ENCODE measurements around the gene KCNN3.

KCNN3 gene

GRCh38 chr1:154718566-154718965 is 151.5 kb downstream of the KCNN3 start:
- H3K27ac ChIP-seq (ENCODE audit: low read depth in 2 of 2, low read length in 2 of 2) = no peak overlapping the region
- no peaks in the 10 kb centered on the region for H3K27me3 ChIP-seq (ENCODE audit: control insufficient read depth in 2 of 2, insufficient read depth in 2 of 2, low read length in 2 of 2)
- H3K4me3 ChIP-seq (ENCODE audit: low read length in 2 of 2) = no peak overlapping the region

DNA sequence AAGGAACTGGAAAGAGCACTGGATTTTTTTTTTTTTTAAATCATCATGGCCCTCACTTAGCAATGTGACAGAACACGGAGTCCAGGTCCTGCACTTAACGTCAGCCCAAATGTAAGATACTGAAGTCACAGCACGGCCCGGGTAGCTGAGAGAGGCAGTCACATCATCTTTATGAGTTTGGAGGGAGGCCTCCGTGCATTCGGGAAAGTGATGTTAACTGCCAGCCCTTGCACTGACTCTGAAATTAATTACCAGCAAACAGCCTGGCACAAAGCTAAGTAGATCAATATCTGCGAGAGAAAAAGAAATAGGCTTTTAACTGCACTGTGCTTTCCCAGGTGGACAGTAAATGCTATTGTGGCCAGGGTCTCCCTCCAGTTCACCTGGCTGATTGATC is 152.6 kb downstream of the KCNN3 start:
- Histone ChIP-seq H3K27ac (ENCODE audit: low read depth in 2 of 2, low read length in 2 of 2) (no peak overlapping the region), H3K36me3 (ENCODE audit: control insufficient read depth in 2 of 2, insufficient read depth in 2 of 2, low read length in 2 of 2) (no peaks in the 10 kb centered on the region), H3K9me3 (ENCODE audit: control insufficient read depth in 2 of 2, low read length in 2 of 2) (no peaks in the 10 kb centered on the region), H3K4me3 (ENCODE audit: low read length in 2 of 2) (no peak overlapping the region), H3K4me1 (ENCODE audit: control insufficient read depth in 2 of 2, insufficient read depth in 2 of 2, low read length in 2 of 2) (no peaks in the 10 kb centered on the region), H3K27me3 (ENCODE audit: control insufficient read depth in 2 of 2, insufficient read depth in 2 of 2, low read length in 2 of 2) (no peaks in the 10 kb centered on the region), H3K9ac (ENCODE audit: low read depth in 1 of 2, low read length in 2 of 2) (no peak overlapping the region)

More at GRCh38 chr1:154718566-154718965, 151.5 kb downstream of the KCNN3 start:
- H3K4me1 ChIP-seq (ENCODE audit: control insufficient read depth in 2 of 2, insufficient read depth in 2 of 2, low read length in 2 of 2) = no peaks in the 10 kb centered on the region
- no peak overlapping the region for H3K9ac ChIP-seq (ENCODE audit: low read depth in 1 of 2, low read length in 2 of 2)
- H3K36me3 ChIP-seq (ENCODE audit: control insufficient read depth in 2 of 2, insufficient read depth in 2 of 2, low read length in 2 of 2) = no peaks in the 10 kb centered on the region
- no peaks in the 10 kb centered on the region for H3K9me3 ChIP-seq (ENCODE audit: control insufficient read depth in 2 of 2, low read length in 2 of 2)

DNA sequence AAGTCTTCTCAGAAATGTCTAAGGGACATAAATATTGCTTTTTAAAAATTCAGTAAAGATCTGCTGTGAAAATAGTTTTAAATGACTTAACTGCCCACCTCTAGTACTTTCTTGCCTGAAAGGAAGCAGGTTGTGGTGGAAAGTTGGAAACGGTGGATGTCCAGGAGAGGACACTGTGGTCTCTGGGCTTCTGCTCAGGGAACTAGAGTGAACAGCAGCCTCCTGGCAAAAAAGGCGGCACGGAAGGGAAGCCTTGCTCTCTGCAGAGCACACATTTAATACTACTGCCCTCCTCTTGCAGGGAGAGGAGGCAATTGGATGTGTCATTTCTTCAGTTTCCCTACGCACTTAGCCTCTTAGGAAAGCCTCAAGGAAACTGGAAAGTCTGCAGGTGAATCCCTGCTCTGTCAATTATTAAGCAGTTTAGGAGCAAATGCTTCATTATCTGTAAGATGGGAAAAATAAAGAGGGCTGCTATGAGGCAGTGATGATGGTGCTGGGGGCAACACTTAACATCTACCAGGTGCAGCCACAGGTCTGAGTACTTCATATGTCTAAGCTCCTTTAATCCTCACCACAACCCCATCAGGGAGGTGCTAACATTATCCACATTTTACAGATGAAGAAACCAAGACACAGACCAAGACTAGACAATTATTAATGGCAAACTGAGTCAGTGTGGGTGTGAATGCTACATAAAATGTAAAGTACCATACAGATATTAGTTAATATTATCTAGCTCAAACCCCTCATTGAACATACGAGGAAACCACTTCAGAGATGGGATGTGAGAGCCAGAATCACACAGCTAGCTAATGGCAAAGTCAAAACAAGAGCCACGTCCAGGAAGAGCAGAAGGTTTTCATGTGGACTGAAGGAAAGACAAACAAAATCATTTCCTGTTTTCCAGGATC is 153.2 kb downstream of the KCNN3 start:
- H3K27me3 ChIP-seq (ENCODE audit: control insufficient read depth in 2 of 2, insufficient read depth in 2 of 2, low read length in 2 of 2) = no peaks in the 10 kb centered on the region
- no peaks in the 10 kb centered on the region for H3K4me1 ChIP-seq (ENCODE audit: control insufficient read depth in 2 of 2, insufficient read depth in 2 of 2, low read length in 2 of 2)
- no peaks in the 10 kb centered on the region for H3K36me3 ChIP-seq (ENCODE audit: control insufficient read depth in 2 of 2, insufficient read depth in 2 of 2, low read length in 2 of 2)
- H3K9ac ChIP-seq (ENCODE audit: low read depth in 1 of 2, low read length in 2 of 2) = no peak overlapping the region
- H3K9me3 ChIP-seq (ENCODE audit: control insufficient read depth in 2 of 2, low read length in 2 of 2) = no peaks in the 10 kb centered on the region
- no peak overlapping the region for H3K27ac ChIP-seq (ENCODE audit: low read depth in 2 of 2, low read length in 2 of 2)
- no peak overlapping the region for H3K4me3 ChIP-seq (ENCODE audit: low read length in 2 of 2)

DNA sequence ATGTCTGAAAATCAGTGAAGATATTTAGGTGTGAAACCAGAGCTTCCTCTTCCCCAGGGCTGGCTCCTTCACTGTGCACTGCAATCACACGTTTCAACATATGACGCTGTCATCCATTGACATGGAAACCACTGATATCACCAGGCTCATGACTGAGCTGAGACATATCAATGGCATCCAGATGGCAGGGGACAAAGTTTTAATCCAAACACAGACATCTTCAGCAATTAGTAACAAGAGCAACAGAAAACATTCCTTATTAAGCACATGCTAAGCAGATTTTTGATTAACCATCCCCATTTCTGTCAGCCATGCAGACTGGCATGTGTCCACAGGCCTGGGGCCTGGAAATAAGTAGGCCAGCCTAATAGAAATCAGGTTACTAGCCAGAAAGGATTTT is 154.1 kb downstream of the KCNN3 start:
- no peak overlapping the region for H3K27ac ChIP-seq (ENCODE audit: low read depth in 2 of 2, low read length in 2 of 2)
- no peak overlapping the region for H3K9ac ChIP-seq (ENCODE audit: low read depth in 1 of 2, low read length in 2 of 2)
- no peaks in the 10 kb centered on the region for H3K4me1 ChIP-seq (ENCODE audit: control insufficient read depth in 2 of 2, insufficient read depth in 2 of 2, low read length in 2 of 2)
- H3K9me3 ChIP-seq (ENCODE audit: control insufficient read depth in 2 of 2, low read length in 2 of 2) = no peaks in the 10 kb centered on the region
- H3K4me3 ChIP-seq (ENCODE audit: low read length in 2 of 2) = no peak overlapping the region
- no peaks in the 10 kb centered on the region for H3K36me3 ChIP-seq (ENCODE audit: control insufficient read depth in 2 of 2, insufficient read depth in 2 of 2, low read length in 2 of 2)
- H3K27me3 ChIP-seq (ENCODE audit: control insufficient read depth in 2 of 2, insufficient read depth in 2 of 2, low read length in 2 of 2) = no peaks in the 10 kb centered on the region

- no peak overlapping the region for H3K27ac ChIP-seq (ENCODE audit: low read depth in 2 of 2, low read length in 2 of 2)
Measured at GRCh38 chr1:154715385-154715784, 154.7 kb downstream of the KCNN3 start.

DNA sequence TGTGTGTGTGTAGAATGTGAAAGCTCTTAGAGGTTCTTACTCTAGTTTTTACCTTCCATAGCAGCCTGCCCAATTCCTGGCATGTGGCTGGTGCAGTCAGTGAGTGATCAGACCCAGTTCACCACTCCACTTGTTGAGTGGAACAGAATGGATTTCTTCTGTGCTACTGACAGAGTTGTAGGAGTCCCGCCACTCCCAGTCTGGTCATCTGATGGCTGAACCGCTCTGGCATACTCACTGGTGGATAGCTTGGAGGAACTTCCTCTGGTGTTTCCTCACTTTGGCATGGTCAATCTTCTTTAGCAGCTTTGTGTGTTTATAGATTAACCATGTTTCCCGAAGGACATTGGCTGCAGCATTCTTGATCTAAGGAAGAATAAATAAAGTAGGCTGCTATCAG is 155.4 kb downstream of the KCNN3 start:
- no peaks in the 10 kb centered on the region for H3K4me1 ChIP-seq (ENCODE audit: control insufficient read depth in 2 of 2, insufficient read depth in 2 of 2, low read length in 2 of 2)
- H3K9ac ChIP-seq (ENCODE audit: low read depth in 1 of 2, low read length in 2 of 2) = no peak overlapping the region
- no peak overlapping the region for H3K4me3 ChIP-seq (ENCODE audit: low read length in 2 of 2)
- H3K36me3 ChIP-seq (ENCODE audit: control insufficient read depth in 2 of 2, insufficient read depth in 2 of 2, low read length in 2 of 2) = no peaks in the 10 kb centered on the region
- H3K27ac ChIP-seq (ENCODE audit: low read depth in 2 of 2, low read length in 2 of 2) = no peak overlapping the region
- H3K9me3 ChIP-seq (ENCODE audit: control insufficient read depth in 2 of 2, low read length in 2 of 2) = no peaks in the 10 kb centered on the region
- no peaks in the 10 kb centered on the region for H3K27me3 ChIP-seq (ENCODE audit: control insufficient read depth in 2 of 2, insufficient read depth in 2 of 2, low read length in 2 of 2)

More at GRCh38 chr1:154715385-154715784, 154.7 kb downstream of the KCNN3 start:
- H3K9me3 ChIP-seq (ENCODE audit: control insufficient read depth in 2 of 2, low read length in 2 of 2) = no peaks in the 10 kb centered on the region
- no peaks in the 10 kb centered on the region for H3K4me1 ChIP-seq (ENCODE audit: control insufficient read depth in 2 of 2, insufficient read depth in 2 of 2, low read length in 2 of 2)
- H3K9ac ChIP-seq (ENCODE audit: low read depth in 1 of 2, low read length in 2 of 2) = no peak overlapping the region
- no peaks in the 10 kb centered on the region for H3K36me3 ChIP-seq (ENCODE audit: control insufficient read depth in 2 of 2, insufficient read depth in 2 of 2, low read length in 2 of 2)
- H3K4me3 ChIP-seq (ENCODE audit: low read length in 2 of 2) = no peak overlapping the region
- no peaks in the 10 kb centered on the region for H3K27me3 ChIP-seq (ENCODE audit: control insufficient read depth in 2 of 2, insufficient read depth in 2 of 2, low read length in 2 of 2)

- Histone ChIP-seq H3K4me3 (ENCODE audit: low read length in 2 of 2) (no peak overlapping the region), H3K27ac (ENCODE audit: low read depth in 2 of 2, low read length in 2 of 2) (no peak overlapping the region), H3K27me3 (ENCODE audit: control insufficient read depth in 2 of 2, insufficient read depth in 2 of 2, low read length in 2 of 2) (no peaks in the 10 kb centered on the region), H3K4me1 (ENCODE audit: control insufficient read depth in 2 of 2, insufficient read depth in 2 of 2, low read length in 2 of 2) (no peaks in the 10 kb centered on the region), H3K9me3 (ENCODE audit: control insufficient read depth in 2 of 2, low read length in 2 of 2) (no peaks in the 10 kb centered on the region), H3K9ac (ENCODE audit: low read depth in 1 of 2, low read length in 2 of 2) (no peak overlapping the region), H3K36me3 (ENCODE audit: control insufficient read depth in 2 of 2, insufficient read depth in 2 of 2, low read length in 2 of 2) (no peaks in the 10 kb centered on the region)
Measured at GRCh38 chr1:154714052-154714623, 155.9 kb downstream of the KCNN3 start.

DNA sequence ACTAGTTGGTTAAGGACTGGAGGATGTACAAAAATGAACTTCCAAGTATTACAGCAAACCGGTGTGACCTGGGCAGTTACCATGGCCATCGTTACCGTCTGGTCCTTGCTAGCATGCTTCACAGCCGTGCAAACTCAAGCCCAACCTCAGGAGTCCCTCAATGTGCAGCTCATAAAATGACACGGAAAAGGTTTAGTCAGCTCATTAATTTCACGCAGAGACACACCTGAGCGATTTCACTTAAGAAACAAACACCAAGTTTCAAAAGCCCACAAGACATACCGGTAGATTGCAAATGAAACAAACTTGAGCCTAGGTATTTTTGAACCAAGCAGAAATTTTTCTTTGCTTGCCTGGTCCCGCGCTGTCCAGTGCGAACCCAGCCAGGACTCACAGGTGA is 157.1 kb downstream of the KCNN3 start:
- H3K4me3 ChIP-seq (ENCODE audit: low read length in 2 of 2) = no peak overlapping the region
- no peaks in the 10 kb centered on the region for H3K36me3 ChIP-seq (ENCODE audit: control insufficient read depth in 2 of 2, insufficient read depth in 2 of 2, low read length in 2 of 2)
- no peaks in the 10 kb centered on the region for H3K4me1 ChIP-seq (ENCODE audit: control insufficient read depth in 2 of 2, insufficient read depth in 2 of 2, low read length in 2 of 2)
- no peak overlapping the region for H3K9ac ChIP-seq (ENCODE audit: low read depth in 1 of 2, low read length in 2 of 2)
- no peak overlapping the region for H3K27ac ChIP-seq (ENCODE audit: low read depth in 2 of 2, low read length in 2 of 2)
- H3K9me3 ChIP-seq (ENCODE audit: control insufficient read depth in 2 of 2, low read length in 2 of 2) = no peaks in the 10 kb centered on the region
- no peaks in the 10 kb centered on the region for H3K27me3 ChIP-seq (ENCODE audit: control insufficient read depth in 2 of 2, insufficient read depth in 2 of 2, low read length in 2 of 2)

GRCh38 chr1:154712166-154712810 is 157.8 kb downstream of the KCNN3 start:
- Histone ChIP-seq H3K9ac (ENCODE audit: low read depth in 1 of 2, low read length in 2 of 2) (no peak overlapping the region), H3K4me3 (ENCODE audit: low read length in 2 of 2) (no peak overlapping the region), H3K27ac (ENCODE audit: low read depth in 2 of 2, low read length in 2 of 2) (no peak overlapping the region), H3K36me3 (ENCODE audit: control insufficient read depth in 2 of 2, insufficient read depth in 2 of 2, low read length in 2 of 2) (no peaks in the 10 kb centered on the region), H3K27me3 (ENCODE audit: control insufficient read depth in 2 of 2, insufficient read depth in 2 of 2, low read length in 2 of 2) (no peaks in the 10 kb centered on the region), H3K9me3 (ENCODE audit: control insufficient read depth in 2 of 2, low read length in 2 of 2) (no peaks in the 10 kb centered on the region), H3K4me1 (ENCODE audit: control insufficient read depth in 2 of 2, insufficient read depth in 2 of 2, low read length in 2 of 2) (no peaks in the 10 kb centered on the region)

DNA sequence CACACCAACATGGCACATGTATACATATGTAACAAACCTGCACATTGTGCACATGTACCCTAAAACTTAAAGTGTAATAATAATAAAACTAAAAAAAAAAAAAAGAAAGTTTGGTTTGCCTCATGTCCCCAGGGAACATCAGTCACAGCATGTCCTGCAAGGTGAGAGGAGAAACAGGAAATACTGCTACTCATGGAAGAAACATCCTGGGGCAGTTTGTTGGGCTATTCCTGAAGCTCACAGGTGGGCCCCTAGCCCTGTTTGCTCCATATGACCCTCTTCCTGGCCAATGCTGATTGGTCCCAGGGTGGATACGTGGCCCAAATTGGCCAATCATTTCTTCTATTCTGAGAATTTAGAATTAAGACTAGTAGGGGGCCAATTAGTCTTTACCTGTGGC is 158.7 kb downstream of the KCNN3 start:
- H3K27me3 ChIP-seq (ENCODE audit: control insufficient read depth in 2 of 2, insufficient read depth in 2 of 2, low read length in 2 of 2) = no peaks in the 10 kb centered on the region
- H3K9me3 ChIP-seq (ENCODE audit: control insufficient read depth in 2 of 2, low read length in 2 of 2) = no peaks in the 10 kb centered on the region
- H3K4me1 ChIP-seq (ENCODE audit: control insufficient read depth in 2 of 2, insufficient read depth in 2 of 2, low read length in 2 of 2) = no peaks in the 10 kb centered on the region
- H3K36me3 ChIP-seq (ENCODE audit: control insufficient read depth in 2 of 2, insufficient read depth in 2 of 2, low read length in 2 of 2) = no peaks in the 10 kb centered on the region
- no peak overlapping the region for H3K27ac ChIP-seq (ENCODE audit: low read depth in 2 of 2, low read length in 2 of 2)
- no peak overlapping the region for H3K9ac ChIP-seq (ENCODE audit: low read depth in 1 of 2, low read length in 2 of 2)
- no peak overlapping the region for H3K4me3 ChIP-seq (ENCODE audit: low read length in 2 of 2)
